Measurements from ENCODE around the gene CAP2.

CAP2 gene, protein sequence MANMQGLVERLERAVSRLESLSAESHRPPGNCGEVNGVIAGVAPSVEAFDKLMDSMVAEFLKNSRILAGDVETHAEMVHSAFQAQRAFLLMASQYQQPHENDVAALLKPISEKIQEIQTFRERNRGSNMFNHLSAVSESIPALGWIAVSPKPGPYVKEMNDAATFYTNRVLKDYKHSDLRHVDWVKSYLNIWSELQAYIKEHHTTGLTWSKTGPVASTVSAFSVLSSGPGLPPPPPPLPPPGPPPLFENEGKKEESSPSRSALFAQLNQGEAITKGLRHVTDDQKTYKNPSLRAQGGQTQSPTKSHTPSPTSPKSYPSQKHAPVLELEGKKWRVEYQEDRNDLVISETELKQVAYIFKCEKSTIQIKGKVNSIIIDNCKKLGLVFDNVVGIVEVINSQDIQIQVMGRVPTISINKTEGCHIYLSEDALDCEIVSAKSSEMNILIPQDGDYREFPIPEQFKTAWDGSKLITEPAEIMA

DNA sequence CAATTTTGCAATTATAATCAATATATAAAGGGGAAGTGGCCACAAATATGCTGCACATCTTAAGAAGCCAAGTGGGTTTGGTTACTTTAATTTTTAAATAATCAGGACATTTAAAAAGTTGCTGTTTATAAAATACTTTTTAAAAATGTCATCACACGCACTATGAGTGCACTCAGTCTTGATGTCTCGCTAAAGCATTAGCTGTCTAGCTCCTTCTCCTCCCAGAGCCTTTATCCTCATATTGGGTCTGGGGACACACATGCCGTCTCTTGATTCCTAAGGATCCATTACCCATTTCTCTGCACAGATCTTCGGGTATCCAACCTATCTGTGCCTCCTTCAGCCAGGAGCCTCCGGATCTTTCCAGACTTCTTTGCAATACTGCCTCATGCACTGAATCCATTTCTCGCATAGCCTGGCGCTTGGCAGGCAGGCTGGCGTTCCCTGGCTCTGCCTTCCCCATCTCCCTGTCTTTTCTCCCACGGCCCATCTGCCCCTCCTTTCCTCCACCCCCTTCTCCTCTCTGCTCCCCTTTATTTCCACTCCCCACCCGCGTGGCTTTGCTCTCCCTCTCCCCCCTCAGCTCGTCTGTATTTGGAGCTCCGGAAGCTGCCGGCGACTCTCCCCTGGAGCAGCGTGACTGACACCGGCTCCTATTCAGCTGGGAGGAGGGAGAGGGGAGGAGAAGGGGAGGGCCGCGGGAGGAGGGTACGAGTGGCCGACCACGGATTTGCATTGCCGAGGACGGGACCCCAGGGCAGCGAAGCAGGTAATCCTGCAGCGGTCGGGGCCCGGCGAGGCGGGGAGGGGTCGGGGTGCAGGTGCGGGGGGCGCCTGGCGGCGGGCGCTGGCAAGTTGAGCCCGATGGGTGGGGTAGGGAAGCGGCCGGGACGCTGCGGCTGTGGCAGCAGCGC is at the start of gene CAP2:
Gene CAP2, plus strand, starts transcription at position 618 of the 914 bp plus-strand sequence. CDS start 27,961 bp downstream, outside the sequence.
- TF ChIP-seq, protein P1, sequence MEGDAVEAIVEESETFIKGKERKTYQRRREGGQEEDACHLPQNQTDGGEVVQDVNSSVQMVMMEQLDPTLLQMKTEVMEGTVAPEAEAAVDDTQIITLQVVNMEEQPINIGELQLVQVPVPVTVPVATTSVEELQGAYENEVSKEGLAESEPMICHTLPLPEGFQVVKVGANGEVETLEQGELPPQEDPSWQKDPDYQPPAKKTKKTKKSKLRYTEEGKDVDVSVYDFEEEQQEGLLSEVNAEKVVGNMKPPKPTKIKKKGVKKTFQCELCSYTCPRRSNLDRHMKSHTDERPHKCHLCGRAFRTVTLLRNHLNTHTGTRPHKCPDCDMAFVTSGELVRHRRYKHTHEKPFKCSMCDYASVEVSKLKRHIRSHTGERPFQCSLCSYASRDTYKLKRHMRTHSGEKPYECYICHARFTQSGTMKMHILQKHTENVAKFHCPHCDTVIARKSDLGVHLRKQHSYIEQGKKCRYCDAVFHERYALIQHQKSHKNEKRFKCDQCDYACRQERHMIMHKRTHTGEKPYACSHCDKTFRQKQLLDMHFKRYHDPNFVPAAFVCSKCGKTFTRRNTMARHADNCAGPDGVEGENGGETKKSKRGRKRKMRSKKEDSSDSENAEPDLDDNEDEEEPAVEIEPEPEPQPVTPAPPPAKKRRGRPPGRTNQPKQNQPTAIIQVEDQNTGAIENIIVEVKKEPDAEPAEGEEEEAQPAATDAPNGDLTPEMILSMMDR (IDR thresholded peaks at IDR 0.05; ENCODE audit: extremely low read depth, insufficient read depth, missing control alignments) = no peak
- in situ Hi-C loops (cut with MboI; ENCODE audit: low pct_unique_long_range_greater_than_20kb, low sequenced_read_pairs, unreplicated experiment) = no loop called here
- no peak for DNase-seq (ENCODE audit: low spot score)

DNA sequence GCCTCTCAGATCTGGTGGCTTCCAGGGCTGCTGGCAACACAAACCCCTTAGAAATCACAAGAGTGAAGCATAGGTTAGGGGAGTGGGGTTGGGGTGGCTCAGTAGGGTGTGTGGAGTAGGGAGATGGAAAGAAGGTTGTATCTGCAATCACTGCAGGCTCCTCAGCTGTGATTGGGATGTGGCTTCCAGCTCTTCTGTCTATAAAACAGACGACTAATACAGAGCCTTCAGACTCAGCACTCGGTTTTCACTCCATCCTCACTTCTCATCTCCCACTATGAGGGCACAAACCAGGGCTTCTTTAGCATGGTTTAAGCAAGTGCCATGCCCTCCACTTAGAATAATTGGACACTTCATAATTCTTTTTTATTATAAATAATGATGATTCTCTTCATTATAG is 46.4 kb upstream of the CAP2 start:
- TF ChIP-seq, protein P1 (IDR thresholded peaks at IDR 0.05; ENCODE audit: extremely low read depth, insufficient read depth, missing control alignments) = no peak
- in situ Hi-C loops (cut with MboI; ENCODE audit: low pct_unique_long_range_greater_than_20kb, low sequenced_read_pairs, unreplicated experiment) = no loop called here
- DNase-seq (ENCODE audit: low spot score) = no peak

DNA sequence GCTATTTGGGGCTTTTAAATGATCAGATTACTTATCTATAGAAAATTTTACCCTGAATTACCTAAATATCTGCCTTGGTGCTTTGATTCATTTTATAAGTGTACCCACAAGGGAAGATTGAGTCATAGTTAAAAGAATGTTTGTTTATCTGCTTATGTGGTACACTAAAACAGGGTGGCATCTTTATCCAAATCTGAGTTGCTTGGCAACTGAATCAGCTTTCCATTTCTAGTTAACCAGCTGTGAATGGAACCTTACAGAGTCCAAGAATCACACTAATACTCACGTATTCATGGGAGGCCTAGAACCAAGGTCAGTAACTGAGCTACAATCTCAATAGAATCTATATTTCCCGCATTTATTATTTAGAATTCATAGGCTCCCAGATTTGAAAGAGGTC is 44.0 kb upstream of the CAP2 start:
- TF ChIP-seq, protein P1 (IDR thresholded peaks at IDR 0.05; ENCODE audit: extremely low read depth, insufficient read depth, missing control alignments) = no peak
- in situ Hi-C loops (cut with MboI; ENCODE audit: low pct_unique_long_range_greater_than_20kb, low sequenced_read_pairs, unreplicated experiment) = no loop called here
- DNase-seq (ENCODE audit: low spot score) = no peak

DNA sequence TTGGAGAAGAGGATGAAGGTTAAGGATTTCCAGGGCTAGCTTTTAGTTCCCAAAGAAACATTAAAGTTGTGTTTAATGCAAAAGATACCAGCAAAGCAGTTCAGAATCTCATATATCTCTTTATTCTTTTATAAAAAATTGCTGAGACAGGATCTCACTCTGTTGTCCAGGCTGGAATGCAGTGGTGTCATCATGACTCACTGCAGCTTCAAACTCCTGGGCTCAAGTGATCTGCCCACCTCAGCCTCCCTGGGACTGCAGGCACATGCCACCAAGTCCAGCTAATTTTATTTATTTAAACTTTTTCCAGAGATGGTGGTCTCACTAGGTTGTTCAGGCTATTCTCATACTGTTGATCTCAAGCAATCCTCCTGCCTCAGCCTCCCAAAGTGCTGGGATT is 41.1 kb upstream of the CAP2 start:
- DNase-seq (ENCODE audit: low spot score) = no peak
- TF ChIP-seq, protein P1 (IDR thresholded peaks at IDR 0.05; ENCODE audit: extremely low read depth, insufficient read depth, missing control alignments) = no peak
- in situ Hi-C loops (cut with MboI; ENCODE audit: low pct_unique_long_range_greater_than_20kb, low sequenced_read_pairs, unreplicated experiment) = no loop called here

DNA sequence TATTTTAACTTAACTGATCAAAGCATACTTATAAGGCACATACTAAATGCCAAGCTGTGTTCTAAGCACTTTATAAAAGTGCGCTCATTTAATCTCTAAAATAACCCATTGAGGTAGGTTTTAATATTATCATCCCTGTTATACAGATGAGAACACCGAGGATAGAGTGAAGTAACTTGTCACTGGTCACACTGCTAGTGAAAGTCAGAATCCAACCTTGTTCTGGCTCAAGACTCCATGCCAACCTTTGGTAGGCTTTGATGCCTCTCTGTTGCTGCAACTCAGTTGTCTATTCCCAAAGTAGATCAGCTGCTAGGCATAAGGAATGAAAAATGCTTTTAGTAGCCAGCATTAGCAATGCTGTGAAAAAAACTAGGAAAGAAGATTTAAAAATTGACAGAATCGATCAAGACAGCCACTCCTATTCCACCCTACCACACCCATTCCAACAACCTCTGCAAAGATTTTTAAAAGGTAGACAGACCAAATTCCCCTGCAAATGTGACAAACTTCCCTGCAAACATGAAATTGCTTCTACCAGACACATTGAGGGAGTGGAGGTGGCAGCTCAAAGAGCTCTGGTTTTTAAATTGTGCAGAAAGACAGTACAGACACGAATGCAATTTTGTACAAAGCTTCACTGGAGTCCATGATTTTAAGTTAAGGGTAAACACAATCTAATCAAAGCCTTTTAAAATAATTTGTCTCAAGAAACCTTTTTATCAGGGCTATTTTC is 39.8 kb upstream of the CAP2 start:
- in situ Hi-C loops (cut with MboI; ENCODE audit: low pct_unique_long_range_greater_than_20kb, low sequenced_read_pairs, unreplicated experiment) = no loop called here
- DNase-seq (ENCODE audit: low spot score) = no peak
- TF ChIP-seq, protein P1 (IDR thresholded peaks at IDR 0.05; ENCODE audit: extremely low read depth, insufficient read depth, missing control alignments) = no peak

Data from GM13977 (cell line).